ENCODE measurements around the gene LDLRAD4.

The LDLRAD4 gene

GRCh38 chr18:13585379-13586153 lies 367.0 kb downstream of the LDLRAD4 start:
- DNase-seq = no peak

- no peak for DNase-seq
Observed at GRCh38 chr18:13587001-13587400, 368.4 kb downstream of the LDLRAD4 start.

- no peak for DNase-seq
Observed at GRCh38 chr18:13587477-13587876, 368.9 kb downstream of the LDLRAD4 start.

GRCh38 chr18:13587937-13588336 lies 369.4 kb downstream of the LDLRAD4 start:
- DNase-seq = no peak

- DNase-seq = no peak
Observed at GRCh38 chr18:13589316-13589715, 370.8 kb downstream of the LDLRAD4 start.

- no peak for DNase-seq
Observed at GRCh38 chr18:13589943-13590342, 371.4 kb downstream of the LDLRAD4 start.

- DNase-seq = no peak
Observed at GRCh38 chr18:13592246-13592645, 373.7 kb downstream of the LDLRAD4 start.

GRCh38 chr18:13594551-13594950 lies 376.0 kb downstream of the LDLRAD4 start:
- no peak for DNase-seq

GRCh38 chr18:13597068-13597467 lies 378.5 kb downstream of the LDLRAD4 start:
- no peak for DNase-seq

- DNase-seq = no peak
Observed at GRCh38 chr18:13598591-13598990, 380.0 kb downstream of the LDLRAD4 start.

- no peak for DNase-seq
Observed at GRCh38 chr18:13599031-13599430, 380.5 kb downstream of the LDLRAD4 start.

- no peak for DNase-seq
Observed at GRCh38 chr18:13603304-13604019, 384.9 kb downstream of the LDLRAD4 start.

GRCh38 chr18:13604786-13605185 lies 386.2 kb downstream of the LDLRAD4 start:
- DNase-seq = no peak

- no peak for DNase-seq
Observed at GRCh38 chr18:13605477-13605876, 386.9 kb downstream of the LDLRAD4 start.

- DNase-seq = no peak
Observed at GRCh38 chr18:13605901-13606300, 387.3 kb downstream of the LDLRAD4 start.

GRCh38 chr18:13606604-13607254 lies 388.2 kb downstream of the LDLRAD4 start:
- no peak for DNase-seq

- peak; percentile 42 to 44 for DNase-seq
Observed at GRCh38 chr18:13608024-13608562, 389.5 kb downstream of the LDLRAD4 start.

GRCh38 chr18:13608791-13609532 lies 390.4 kb downstream of the LDLRAD4 start:
- DNase-seq = peak; percentile 33 to 45

- no peak for DNase-seq
Observed at GRCh38 chr18:13610555-13611141, 392.1 kb downstream of the LDLRAD4 start.

GRCh38 chr18:13611142-13611600 lies 392.6 kb downstream of the LDLRAD4 start:
- DNase-seq = peak; percentile 59 to 87

- DNase-seq = peak in 1 of 2 donors; percentile 32
Observed at GRCh38 chr18:13611601-13612195, 393.1 kb downstream of the LDLRAD4 start.

Data from CD4-positive, alpha-beta T cell treated with Interleukin-1 beta for 1 hour (primary cell).